GM19372 (cell line): ENCODE results near the gene C1QTNF2.

Source experiments
- ATAC-seq: cut with Tn5 transposase; IDR thresholded peaks from one replicate; pipeline ENCODE4 v1.9.1; 2021; ENCODE audit warnings: mild to moderate bottlenecking, low read depth, moderate library complexity; ENCODE audit not compliant: unreplicated experiment

Gene C1QTNF2

DNA sequence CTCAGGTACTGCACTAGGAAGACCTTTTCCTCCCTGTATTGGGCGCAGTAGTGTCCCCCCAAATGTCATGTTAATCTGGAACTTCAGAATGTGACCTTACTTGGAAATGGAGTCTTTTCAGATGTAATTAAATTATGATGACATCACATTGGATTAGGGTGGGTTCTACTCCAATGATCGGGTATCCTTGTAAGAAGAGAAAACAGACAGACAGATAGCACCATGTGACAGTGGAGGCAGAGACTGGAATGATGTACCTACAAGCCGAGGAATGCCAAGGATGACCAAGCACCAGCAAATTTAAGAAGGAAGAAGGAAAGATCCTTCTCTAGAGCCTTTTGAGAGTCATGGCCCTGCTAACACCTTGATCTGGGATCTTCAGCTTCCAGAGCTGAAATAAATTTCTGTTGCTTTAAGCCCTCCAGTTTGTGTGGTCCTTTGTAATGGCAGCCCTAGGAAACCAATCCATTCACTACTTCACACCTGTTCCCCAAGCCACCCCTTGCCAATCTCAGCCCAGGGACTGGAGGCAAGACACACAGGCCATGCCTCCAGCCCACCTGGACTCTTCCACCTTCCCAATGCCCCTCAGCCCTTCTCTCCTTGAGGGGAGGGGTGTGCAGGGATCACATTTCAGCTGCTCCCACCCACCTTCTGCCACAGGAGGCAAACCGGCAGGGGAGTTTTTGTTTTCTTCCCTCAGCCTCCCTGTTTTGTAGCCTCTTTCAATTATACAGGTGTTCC lies 59.7 kb downstream of the C1QTNF2 start:
- no peak for ATAC-seq

DNA sequence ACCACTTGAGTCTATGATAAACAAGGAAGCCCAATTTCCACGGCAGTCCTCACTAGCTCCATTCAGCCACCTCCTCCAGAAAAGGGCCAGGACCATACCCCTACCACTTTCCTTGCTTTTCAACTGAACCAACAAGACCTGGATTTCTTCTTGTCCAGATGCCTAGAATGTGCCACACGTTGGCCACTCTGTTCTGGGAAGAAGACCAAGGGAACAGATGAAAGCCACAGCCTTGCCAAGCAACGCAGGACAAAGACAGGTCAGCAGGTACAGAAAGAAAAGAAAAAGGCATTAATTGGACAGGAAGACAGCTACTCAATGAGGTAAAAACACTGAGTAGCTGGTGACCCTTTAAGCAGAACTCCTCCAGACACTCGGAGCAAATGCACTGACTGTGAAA lies 60.3 kb downstream of the C1QTNF2 start:
- no peak for ATAC-seq

DNA sequence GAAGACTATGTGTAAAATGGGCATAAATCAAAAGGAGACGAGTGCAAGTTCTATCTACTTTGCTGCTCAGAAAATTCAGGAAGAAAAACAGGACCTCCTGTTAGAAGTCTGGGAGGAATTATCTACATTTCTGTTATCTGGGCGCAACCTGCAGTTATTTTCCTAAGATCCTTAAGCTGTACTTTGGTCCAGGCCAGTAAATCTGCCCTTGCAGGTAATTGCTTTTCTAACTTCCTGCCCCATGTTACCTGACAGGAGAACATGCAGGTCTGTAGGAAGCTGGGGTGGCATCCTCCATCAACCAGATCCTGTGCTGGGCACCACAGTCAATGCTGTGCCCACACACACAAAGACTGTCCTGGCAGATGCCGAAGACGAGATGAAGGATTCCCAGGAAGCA lies 63.7 kb downstream of the C1QTNF2 start:
- ATAC-seq: no peak

DNA sequence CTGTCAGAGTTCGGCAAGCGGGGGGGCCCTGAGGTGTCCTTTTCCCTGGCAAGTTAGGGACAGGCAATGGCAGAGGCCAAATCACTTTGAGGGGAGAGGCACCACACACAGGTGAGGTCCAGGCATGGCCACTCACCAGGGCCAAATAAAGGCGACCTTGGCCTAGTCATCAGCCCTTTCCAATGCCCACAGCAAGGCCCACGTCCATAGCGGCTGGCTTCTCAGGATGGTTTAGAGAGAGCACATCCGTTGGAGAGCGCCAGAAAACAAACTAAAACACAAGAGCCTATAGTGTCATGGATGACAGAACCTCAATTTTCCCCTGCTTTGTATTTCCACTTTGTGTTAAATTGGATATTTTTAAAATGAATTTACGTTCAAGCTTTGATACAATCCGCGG lies 65.1 kb downstream of the C1QTNF2 start:
- no peak for ATAC-seq

DNA sequence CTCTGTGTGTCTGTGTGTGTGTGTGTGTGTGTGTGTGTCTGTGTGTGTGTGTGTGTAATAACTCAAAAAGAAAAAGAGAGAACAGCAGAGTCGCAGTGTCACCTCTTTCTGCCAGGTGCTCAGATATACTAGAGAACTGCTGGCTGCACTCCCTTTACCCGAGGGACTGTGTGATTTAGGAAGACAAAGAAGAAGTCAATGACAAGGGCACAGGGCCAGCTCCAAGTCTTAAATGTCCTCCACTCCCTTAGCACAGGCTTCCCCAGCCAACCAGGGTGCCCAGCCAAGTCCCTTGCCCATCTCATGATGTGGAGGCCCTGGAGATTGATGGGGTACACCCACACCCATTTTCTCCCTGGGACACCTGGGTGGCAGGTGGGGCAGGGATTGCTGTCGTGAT lies 66.7 kb downstream of the C1QTNF2 start:
- no peak for ATAC-seq

DNA sequence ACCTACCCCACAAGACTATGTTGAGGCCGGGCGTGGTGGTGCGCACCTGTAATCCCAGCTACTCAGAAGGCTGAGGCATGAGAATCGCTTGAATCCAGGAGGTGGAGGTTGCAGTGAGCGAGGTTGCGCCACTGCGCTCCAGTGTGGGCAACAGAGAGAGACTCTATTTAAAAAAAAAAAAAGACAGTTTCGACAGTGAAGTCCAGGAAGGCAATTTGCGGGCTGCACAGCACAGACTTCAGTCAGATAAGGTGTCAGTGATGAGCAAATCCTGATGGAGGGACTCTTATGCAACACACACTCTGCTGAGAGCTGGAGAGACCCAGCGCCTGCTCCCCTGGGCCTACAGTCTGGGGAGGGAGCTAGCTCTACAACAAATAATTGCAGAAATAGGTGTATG lies 72.2 kb downstream of the C1QTNF2 start:
- no peak for ATAC-seq

DNA sequence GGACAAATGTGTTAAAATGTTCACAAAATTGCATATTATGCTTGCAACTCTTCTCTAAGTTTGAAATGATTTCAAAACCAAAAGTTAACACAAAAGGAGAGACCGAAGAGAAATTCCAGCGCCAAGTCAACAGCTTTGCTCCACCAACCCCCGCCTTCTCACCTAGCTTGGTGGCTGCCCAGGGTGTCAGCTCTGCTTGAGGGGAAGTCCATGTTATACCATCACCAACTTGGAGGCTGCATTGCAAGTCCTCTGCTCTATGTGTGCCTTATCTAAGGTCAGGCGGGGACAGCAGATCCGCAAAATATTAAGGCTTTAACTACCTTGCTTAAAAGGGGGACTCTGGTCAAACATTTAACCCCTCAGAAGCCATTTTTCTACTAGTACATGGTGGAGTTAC lies 72.7 kb downstream of the C1QTNF2 start:
- no peak for ATAC-seq
